ENCODE results near the gene SERPINI1. TPM values are rescaled to one million over a fixed set of nuclear protein-coding genes. Genes with fewer than 3 reads are reported as not detected.

The SERPINI1 gene
- total RNA-seq, 1 experiment from 2014 or later, result 6.0 TPM

GRCh38 chr3:167761302-167761701 lies 25.8 kb downstream of the SERPINI1 start:
- TF ChIP-seq CTCF (conservative IDR thresholded peaks at IDR 0.05), result no peak
- Histone ChIP-seq H4K20me1 (ENCODE audit: control insufficient read depth, insufficient read depth, insufficient read length) (no peaks in the 10 kb centered on the region), H2AFZ (ENCODE audit: low read length) (no peak overlapping the region), H3T11ph (ENCODE audit: low read length) (no peak overlapping the region), H4K5ac (ENCODE audit: insufficient read length, low read depth, low read length) (no peak overlapping the region), H3K27ac (ENCODE audit: insufficient read length, low read depth, low read length) (no peak overlapping the region), H3K56ac (ENCODE audit: insufficient read length, low read depth, low read length) (no peak overlapping the region), H3K14ac (ENCODE audit: insufficient read depth, low read length) (no peak overlapping the region), H3K79me2 (ENCODE audit: insufficient read depth, low read length) (no peaks in the 10 kb centered on the region), H3K4ac (ENCODE audit: low read depth, low read length) (no peak overlapping the region), H2BK12ac (ENCODE audit: insufficient read length, low read depth, low read length) (no peak overlapping the region), H4K8ac (replicated peaks; ENCODE audit: insufficient read length, low read depth, low read length) (no peak overlapping the region), H2BK5ac (ENCODE audit: insufficient read length, low read length) (no peak overlapping the region), H3K27me3 (ENCODE audit: insufficient read depth, low read length) (no peaks in the 10 kb centered on the region), H4K91ac (ENCODE audit: insufficient read length, low read depth, low read length) (no peak overlapping the region), H3K23ac (ENCODE audit: insufficient read length, low read depth, low read length) (no peak overlapping the region), H3K4me2 (ENCODE audit: insufficient read depth, insufficient read length, low read length) (no peak overlapping the region), H2AK5ac (ENCODE audit: insufficient read length, low read length) (no peak overlapping the region), H3K79me1 (ENCODE audit: insufficient read depth, low read depth, low read length, poor library complexity, severe bottlenecking) (no peaks in the 10 kb centered on the region), H2BK20ac (ENCODE audit: low read depth, low read length, poor library complexity, severe bottlenecking) (no peak overlapping the region), H3K9ac (ENCODE audit: extremely low read depth, insufficient read length, low read length) (no peak overlapping the region), H3K9me3 (ENCODE audit: control insufficient read depth, low read depth, low read length) (no peaks in the 10 kb centered on the region), H2BK15ac (ENCODE audit: low read depth, low read length) (no peak overlapping the region), H3K18ac (ENCODE audit: insufficient read length, low read depth, low read length) (no peak overlapping the region), H2BK120ac (ENCODE audit: low read depth, low read length, poor library complexity, severe bottlenecking) (no peak overlapping the region), H3K23me2 (ENCODE audit: insufficient read length, low read depth, low read length, poor library complexity, severe bottlenecking) (no peaks in the 10 kb centered on the region), H3K4me1 (ENCODE audit: insufficient read depth, low read length) (no peaks in the 10 kb centered on the region)
- peaks cover 7% of the 10 kb centered on the region in 2 experiments; a peak in 3 of 4 replicates for H3K4me1 Mint-ChIP-seq
- no peaks in the 10 kb centered on the region for H3K27me3 Mint-ChIP-seq (ENCODE audit: low read depth)
- peaks cover 22 to 24% of the 10 kb centered on the region in 2 experiments for H3K9me3 Mint-ChIP-seq
- H3K4me3 Mint-ChIP-seq, result no peak overlapping the region
- no peak for DNase-seq
- peaks cover 17 to 22% (median 22%) of the 10 kb centered on the region in 3 experiments for H3K36me3 Mint-ChIP-seq (ENCODE audit: insufficient read depth in 1 of 3, low read depth in 3 of 3)
- WGBS (ENCODE audit: extremely low coverage, insufficient read length, low lambda C conversion rate), result no CpG with 5 or more reads among the region's 1 CpG
- H3K27ac Mint-ChIP-seq, result no peak overlapping the region

Data from H9 (cell line).